Activated CD8-positive, alpha-beta memory T cell treated with anti-CD3 and anti-CD28 coated beads, Interleukin-2, amount 50 U/mL, for 48 hours (primary cell): Measurements from ENCODE around the gene SPON1.
"Not testable (repeated sequence)": the region's sequence is repeated elsewhere in the genome, so short reads cannot be mapped to it uniquely, and the experiment has no call there.

Experiments
- DNase-seq: peaks from one replicate; pipeline ENCODE4 v3.0.0-alpha.2; 2020

SPON1 gene

DNA sequence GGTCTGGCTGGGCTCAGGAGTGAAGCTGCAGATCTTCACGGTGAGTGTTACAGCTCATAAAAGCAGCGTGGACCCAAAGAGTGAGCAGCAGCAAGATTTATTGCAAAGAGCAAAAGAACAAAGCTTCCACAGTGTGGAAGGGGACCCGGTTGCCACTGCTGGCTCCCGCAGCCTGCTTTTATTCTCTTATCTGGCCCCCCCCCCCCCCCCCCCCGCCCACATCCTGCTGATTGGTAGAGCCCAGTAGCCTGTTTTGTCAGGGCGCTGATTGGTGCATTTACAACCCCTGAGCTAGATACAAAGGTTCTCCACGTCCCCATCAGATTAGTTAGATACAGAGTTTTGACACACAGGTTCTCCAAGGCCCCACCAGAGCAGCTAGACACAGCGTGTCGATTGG is 128.1 kb downstream of the SPON1 start:
- DNase-seq, result not testable (repeated sequence)

DNA sequence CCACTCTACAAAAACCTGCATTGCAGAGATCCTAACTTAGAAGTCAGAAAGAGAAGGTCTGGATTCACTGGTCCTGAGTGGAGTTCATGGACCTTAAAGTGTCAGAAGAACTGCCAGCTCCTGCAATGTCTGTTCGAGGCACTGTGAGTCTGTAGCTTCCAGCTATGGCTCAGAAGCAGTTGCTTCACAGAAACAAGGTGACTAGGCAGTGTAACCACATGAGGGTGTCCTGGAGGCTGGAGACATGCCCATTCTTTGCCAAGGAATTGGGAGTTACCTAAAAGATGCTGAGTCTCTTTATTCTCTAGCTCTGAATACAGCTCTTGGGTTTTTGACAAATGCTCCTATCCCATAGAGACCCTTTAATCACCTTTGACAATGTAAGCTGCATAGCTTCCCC is 130.5 kb downstream of the SPON1 start:
- no peak for DNase-seq

GRCh38 chr11:14094481-14095037 is 132.0 kb downstream of the SPON1 start:
- DNase-seq, result no peak

DNA sequence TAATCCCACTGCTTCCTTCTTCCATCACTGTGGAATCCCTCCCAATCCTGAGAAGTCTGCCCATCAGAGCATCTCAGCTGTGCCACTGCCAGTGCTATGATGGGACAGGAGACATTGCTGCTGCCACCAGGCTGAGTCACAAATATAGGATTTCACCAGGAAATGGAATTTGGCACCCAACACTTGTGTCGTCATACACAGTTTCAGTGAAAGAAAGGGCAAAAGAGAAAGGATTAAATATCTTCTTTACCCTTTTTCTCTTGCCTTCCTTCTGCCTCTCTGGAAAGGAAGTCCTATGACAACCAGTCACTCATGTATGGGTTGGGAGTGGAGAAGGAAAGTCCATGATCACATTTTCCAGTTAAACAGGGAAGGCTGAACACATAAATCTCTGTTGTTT is 133.4 kb downstream of the SPON1 start:
- DNase-seq, result no peak

- no peak for DNase-seq
These were observed 134.1 kb downstream of the SPON1 start for GRCh38 chr11:14096606-14097005.

DNA sequence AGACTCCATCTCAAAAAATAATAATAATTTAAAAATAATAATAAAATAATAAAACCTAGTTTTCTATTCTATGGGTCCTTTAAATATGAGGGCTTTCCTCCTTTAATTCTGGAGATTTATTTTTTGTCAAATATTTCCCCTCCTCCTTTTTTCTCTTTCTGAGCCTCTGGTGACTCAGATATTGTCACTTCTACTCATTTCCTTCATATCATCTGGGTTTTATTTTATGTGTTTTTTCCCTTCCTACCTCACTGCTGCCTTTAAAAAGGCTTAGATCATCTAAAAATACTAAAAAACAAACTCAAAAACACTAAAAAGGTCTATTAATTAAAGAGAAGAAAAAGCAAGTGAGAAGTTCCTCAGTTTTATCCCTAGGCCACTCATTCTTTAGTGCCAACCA is 138.9 kb downstream of the SPON1 start:
- no peak for DNase-seq

DNA sequence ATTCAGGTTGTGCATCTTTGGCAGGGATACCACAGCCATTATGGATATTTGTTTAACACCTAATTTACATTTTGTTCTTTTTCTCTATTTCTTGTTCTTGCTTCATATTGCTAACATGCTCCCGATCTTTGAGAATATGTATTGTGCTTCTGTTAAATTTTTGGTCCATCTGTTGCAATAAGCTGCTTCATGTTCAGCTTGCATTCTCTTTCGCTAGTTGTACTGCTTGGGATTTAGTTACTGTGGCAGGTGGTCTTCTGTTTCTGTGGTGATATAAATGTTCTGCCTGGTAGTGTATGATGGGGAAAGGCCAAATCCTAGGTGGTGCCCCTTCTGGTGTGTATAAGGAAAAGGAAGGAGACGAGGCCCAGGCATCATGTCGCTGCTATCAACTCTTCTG is 140.2 kb downstream of the SPON1 start:
- no peak for DNase-seq

DNA sequence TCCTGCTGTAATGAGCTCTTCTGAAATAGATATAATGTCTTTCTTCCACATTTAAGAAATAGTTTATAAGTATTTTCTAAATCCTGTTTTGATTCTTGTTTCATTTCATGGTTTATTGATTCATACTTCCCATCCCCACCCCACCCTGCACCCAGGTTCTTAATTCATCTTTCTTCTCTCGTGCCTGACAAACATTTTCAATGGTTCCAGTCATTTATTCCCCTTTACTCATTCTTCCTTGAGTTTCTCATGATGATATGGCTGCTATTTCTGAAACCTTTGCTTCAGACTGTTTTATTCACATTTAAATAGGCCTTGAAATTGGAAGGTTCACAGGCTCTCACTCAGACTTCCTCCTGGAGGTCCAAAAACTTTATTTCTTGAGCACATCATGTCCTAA is 142.9 kb downstream of the SPON1 start:
- DNase-seq, result no peak

DNA sequence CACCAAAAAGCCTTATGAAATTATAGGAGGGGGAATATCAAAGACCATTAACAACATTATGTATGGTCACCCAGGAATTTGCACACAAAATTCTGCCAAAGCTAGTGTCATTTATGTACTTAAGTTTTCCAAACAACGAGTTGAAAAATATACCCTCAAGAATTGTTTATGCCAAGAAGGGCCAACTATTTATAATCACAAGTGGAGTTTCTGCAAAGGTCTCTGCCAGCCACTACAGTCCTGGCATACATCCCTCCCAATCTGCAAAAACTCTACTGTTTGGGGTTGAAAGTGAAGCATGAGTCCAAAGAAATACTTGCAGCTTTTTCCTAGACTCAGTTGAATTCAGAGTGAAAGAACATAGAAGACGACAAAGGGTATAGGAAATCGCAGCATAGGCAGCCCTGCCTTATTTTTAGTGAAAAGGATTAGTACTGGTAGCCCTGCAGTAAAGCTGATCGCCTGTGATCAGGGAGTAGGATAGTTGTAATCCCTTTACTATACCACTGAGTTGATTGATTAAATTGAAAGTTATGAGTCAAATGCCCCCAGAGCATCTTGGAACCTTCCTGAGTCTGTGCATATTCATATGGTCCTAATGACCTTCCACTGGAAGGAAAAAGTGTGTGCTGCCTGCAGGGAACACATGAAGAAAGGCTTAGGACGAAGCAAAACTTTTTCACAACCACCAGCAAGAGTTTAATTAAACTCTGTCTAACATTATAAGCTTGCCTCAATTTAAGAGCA is 144.0 kb downstream of the SPON1 start:
- no peak for DNase-seq

DNA sequence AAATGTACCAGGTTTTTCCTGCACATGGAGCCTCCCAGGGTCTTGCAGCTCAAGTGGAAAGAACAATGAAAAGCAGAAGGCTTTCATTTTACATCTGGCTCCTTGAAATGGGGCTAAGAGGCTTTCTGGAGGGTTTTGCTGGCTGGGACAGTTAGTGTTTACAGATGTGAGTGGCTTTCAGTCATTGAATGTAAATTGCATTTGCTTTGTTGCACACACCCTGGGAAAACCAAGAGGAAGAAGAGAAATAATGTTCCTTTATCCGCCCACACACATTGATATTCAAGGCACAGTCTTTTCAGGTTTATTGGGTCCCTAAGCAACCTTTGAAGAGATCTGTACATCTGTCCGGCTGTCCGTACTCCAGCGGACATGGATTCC is 144.5 kb downstream of the SPON1 start:
- DNase-seq, result no peak

- DNase-seq, result no peak
These were observed 147.2 kb downstream of the SPON1 start for GRCh38 chr11:14109742-14110141.

DNA sequence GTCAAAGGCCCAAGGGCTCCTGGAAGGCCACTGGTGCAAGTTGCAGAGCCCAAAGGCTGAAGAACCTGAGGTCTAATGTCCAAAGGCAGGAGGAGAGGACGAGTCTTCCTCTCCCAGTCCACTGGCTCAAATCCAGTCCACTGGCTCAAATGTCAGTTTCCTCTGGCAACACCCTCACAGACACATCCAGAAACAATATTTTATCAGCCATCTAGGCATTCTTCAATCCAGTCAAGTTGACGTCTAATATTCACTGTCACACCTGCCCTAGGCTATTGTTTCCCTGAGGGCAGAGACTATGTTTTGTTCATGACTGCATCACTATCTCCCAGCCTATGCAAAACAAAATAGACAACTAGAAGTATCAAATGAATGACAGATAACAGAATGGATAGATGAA is 148.1 kb downstream of the SPON1 start:
- no peak for DNase-seq

- no peak for DNase-seq
These were observed 149.0 kb downstream of the SPON1 start for GRCh38 chr11:14111496-14111895.

GRCh38 chr11:14112721-14113120 is 150.2 kb downstream of the SPON1 start:
- no peak for DNase-seq

DNA sequence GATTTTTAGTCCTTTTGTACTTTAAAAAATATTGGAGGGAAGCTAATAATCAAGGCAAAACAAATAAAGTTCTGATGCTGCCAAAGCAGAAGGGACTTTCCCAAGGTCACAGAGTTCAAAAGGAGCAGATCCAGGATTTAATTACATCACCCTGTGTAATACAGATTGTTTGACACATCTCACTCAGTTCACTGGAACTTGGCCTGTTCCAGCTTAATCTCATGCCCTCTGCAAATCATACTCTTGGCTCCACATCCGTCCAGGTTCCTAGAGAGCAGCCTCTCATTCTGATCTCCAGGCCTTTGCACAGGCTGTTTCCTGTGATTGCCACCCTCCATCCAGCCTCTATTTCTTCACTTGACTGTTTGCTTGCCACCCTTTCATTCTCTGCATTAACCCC is 151.7 kb downstream of the SPON1 start:
- DNase-seq, result no peak

DNA sequence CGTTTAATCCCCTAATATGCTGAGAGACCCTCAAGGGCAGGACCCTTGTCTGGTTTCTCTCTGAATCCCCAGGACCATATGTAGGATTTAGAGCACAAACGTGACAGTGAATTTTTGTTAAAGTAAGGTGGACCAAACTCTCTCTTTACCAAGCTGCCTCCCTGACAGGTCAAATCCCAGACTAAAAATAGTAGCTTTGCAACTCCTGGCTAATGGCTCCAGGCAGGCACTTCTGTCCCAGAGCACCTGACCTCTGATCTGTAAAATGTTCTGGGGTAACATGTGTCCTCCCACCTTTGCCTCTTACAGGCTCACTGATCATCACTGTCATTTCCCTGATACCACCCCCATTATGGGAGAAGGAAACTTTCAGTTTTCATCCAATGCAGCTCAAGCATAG is 152.3 kb downstream of the SPON1 start:
- no peak for DNase-seq

DNA sequence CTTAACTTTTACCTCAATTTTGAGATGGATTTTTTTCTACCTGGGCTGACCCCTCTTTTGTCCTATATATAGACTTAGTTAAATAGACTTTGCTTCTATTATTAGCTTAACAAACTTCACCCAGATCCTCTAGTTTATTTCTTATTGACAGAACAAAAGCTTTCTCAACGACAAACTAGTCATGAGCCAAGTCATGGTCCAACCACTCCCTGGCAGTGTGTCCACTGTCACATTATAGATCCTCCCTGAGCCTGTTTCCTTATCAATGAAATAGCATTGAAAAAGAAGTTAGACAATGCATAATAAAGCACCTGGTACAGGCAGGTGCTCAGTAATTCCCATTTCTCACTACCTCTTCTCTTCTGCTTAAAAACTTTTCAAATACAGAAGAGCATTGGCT is 155.1 kb downstream of the SPON1 start:
- no peak for DNase-seq

GRCh38 chr11:14118072-14118471 is 155.5 kb downstream of the SPON1 start:
- no peak for DNase-seq

DNA sequence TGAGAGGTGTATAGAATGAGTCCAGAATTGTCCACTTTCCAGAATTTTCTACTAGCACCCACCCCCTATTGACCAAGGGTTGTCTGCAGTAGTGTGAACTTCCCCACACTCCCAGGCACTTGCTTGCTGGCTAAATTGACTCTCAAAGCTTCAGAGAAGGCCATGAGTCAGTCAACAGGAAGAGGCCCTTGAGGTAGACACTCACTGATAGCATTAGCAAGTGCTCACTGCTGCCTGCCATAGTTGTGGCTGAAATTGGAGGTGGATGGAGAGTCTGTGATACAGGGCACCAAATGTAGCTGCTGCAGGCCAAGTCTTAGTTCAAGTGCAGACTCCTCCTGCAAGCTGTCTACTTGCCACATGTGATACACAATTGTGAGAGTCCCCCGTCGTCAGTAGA is 156.8 kb downstream of the SPON1 start:
- DNase-seq, result no peak

- no peak for DNase-seq
These were observed 161.8 kb downstream of the SPON1 start for GRCh38 chr11:14124350-14124749.

DNA sequence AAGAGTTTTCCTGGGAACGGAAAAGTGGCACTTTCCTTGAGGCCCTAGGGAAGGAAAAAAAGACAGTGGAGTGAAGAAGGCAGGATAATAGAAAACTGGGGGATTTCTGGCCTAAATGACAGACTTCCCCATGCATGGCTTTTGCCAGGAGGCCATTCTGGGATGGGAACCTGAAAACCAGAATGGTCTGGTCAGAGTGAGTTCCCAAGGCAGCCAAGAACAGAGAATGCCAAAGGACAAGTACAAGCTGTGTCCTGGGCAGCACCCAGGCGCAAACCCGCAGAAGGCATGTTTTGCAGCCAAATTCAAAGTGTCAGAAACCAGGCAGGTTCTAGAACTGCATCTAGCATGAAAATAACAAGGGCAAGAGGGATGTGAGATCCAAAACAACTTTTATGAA is 162.4 kb downstream of the SPON1 start:
- DNase-seq, result no peak

GRCh38 chr11:14125529-14125928 is 163.0 kb downstream of the SPON1 start:
- DNase-seq, result no peak

GRCh38 chr11:14127679-14128078 is 165.2 kb downstream of the SPON1 start:
- no peak for DNase-seq

GRCh38 chr11:14132312-14132711 is 169.8 kb downstream of the SPON1 start:
- DNase-seq, result no peak

GRCh38 chr11:14133381-14133780 is 170.9 kb downstream of the SPON1 start:
- DNase-seq, result no peak
